Natural killer cell treated with Interleukin-12 subunit alpha and Interleukin-12 subunit beta and Interleukin-15 and Interleukin-18, amount 100 ng/mL, for 72 hours (primary cell): ENCODE results near the gene TPD52L1. TPM values are rescaled to one million over a fixed set of nuclear protein-coding genes. Genes with fewer than 3 reads are reported as not detected.
"Not testable (repeated sequence)": the region's sequence is repeated elsewhere in the genome, so short reads cannot be mapped to it uniquely, and the experiment has no call there.

Source experiments
- ATAC-seq, 2 donors: fragments of 150-1000 bp; cut with Tn5 transposase in 1 of 2; sonication (Bioruptor Pico), chemical (Tn5 transposase) in 1 of 2; 2 replicates each; pipeline ENCODE4 v1.10.0; 2021
- DNase-seq: peaks from one replicate; pipeline ENCODE4 v3.0.0; 2022; ENCODE audit warnings: low spot score
- H3K27ac Mint-ChIP-seq, 2 donors: 1 replicate in 1 of 2; 2 replicates in 1 of 2; pipeline ENCODE4 v1.8.0; 2022; ENCODE audit warnings: mixed read lengths in 2 of 2, mild to moderate bottlenecking in 1 of 2, moderate library complexity in 1 of 2
- H3K27me3 Mint-ChIP-seq, 2 donors: 1 replicate in 1 of 2; 2 replicates in 1 of 2; pipeline ENCODE4 v1.8.0; 2022; ENCODE audit warnings: mixed read lengths in 2 of 2
- H3K36me3 Mint-ChIP-seq: one replicate; pipeline ENCODE4 v1.8.0; 2022; ENCODE audit warnings: mixed read lengths
- H3K4me1 Mint-ChIP-seq, 2 donors: 1 replicate in 1 of 2; 2 replicates in 1 of 2; pipeline ENCODE4 v1.8.0; 2022; ENCODE audit warnings: low read depth in 2 of 2, mixed read lengths in 2 of 2, mild to moderate bottlenecking in 1 of 2
- H3K4me3 Mint-ChIP-seq: one replicate; pipeline ENCODE4 v1.8.0; 2022; ENCODE audit warnings: mixed read lengths
- H3K9me3 Mint-ChIP-seq: 2 replicates; pipeline ENCODE4 v1.8.0; 2022; ENCODE audit warnings: mixed read lengths
- total RNA-seq, 2 donors: library from RNA; stranded (reverse); gene quantifications; one replicate each; pipeline ENCODE4 v1.2.3, GENCODE V29; 2022

TPD52L1 gene
- total RNA-seq, 2 donors from 2014 or later, result not detected

GRCh38 chr6:125123051-125123450, 30.5 kb upstream of the TPD52L1 start:
- no peaks in the 10 kb centered on the region for H3K9me3 Mint-ChIP-seq
- ATAC-seq (no peak), DNase-seq (no peak)
- H3K36me3 Mint-ChIP-seq, result no peaks in the 10 kb centered on the region
- H3K27ac Mint-ChIP-seq, result no peak overlapping the region
- H3K27me3 Mint-ChIP-seq, result peaks cover 0 to 24% of the 10 kb centered on the region in 2 donors
- H3K4me3 Mint-ChIP-seq, result no peak overlapping the region
- no peaks in the 10 kb centered on the region for H3K4me1 Mint-ChIP-seq

GRCh38 chr6:125123468-125124048, 30.0 kb upstream of the TPD52L1 start:
- DNase-seq, result no peak
- H3K36me3 Mint-ChIP-seq, result no peaks in the 10 kb centered on the region
- H3K27ac Mint-ChIP-seq, result no peak overlapping the region
- H3K9me3 Mint-ChIP-seq, result no peaks in the 10 kb centered on the region
- no peak for ATAC-seq
- H3K4me3 Mint-ChIP-seq, result no peak overlapping the region
- H3K4me1 Mint-ChIP-seq, result no peaks in the 10 kb centered on the region
- peaks cover 0 to 24% of the 10 kb centered on the region in 2 donors for H3K27me3 Mint-ChIP-seq

- no peak for DNase-seq
- Mint-ChIP-seq H3K4me3 (no peak overlapping the region), H3K9me3 (no peaks in the 10 kb centered on the region), H3K4me1 (no peaks in the 10 kb centered on the region), H3K27ac (no peak overlapping the region), H3K27me3 (peaks cover under 1 to 27% of the 10 kb centered on the region in 2 donors), H3K36me3 (no peaks in the 10 kb centered on the region)
- ATAC-seq, result no peak
Observed at GRCh38 chr6:125124049-125124669, 29.4 kb upstream of the TPD52L1 start.

GRCh38 chr6:125125856-125126255, 27.7 kb upstream of the TPD52L1 start:
- H3K4me3 Mint-ChIP-seq, H3K9me3 Mint-ChIP-seq, H3K4me1 Mint-ChIP-seq, DNase-seq, ATAC-seq, H3K27ac Mint-ChIP-seq, H3K36me3 Mint-ChIP-seq: not testable (repeated sequence)
- peaks cover 6 to 40% of the 10 kb centered on the region in 2 donors for H3K27me3 Mint-ChIP-seq

GRCh38 chr6:125129354-125129753, 24.2 kb upstream of the TPD52L1 start:
- H3K4me1 Mint-ChIP-seq, result no peaks in the 10 kb centered on the region
- no peaks in the 10 kb centered on the region for H3K9me3 Mint-ChIP-seq
- no peak for DNase-seq
- ATAC-seq, result no peak
- no peaks in the 10 kb centered on the region for H3K36me3 Mint-ChIP-seq
- no peak overlapping the region for H3K27ac Mint-ChIP-seq
- no peak overlapping the region for H3K4me3 Mint-ChIP-seq
- H3K27me3 Mint-ChIP-seq, result peaks cover 9 to 27% of the 10 kb centered on the region in 2 donors

- DNase-seq (no peak), ATAC-seq (no peak)
- no peaks in the 10 kb centered on the region for H3K9me3 Mint-ChIP-seq
- H3K27me3 Mint-ChIP-seq, result peaks cover 18 to 34% of the 10 kb centered on the region in 2 donors
- H3K4me3 Mint-ChIP-seq, result no peak overlapping the region
- H3K4me1 Mint-ChIP-seq, result no peaks in the 10 kb centered on the region
- H3K27ac Mint-ChIP-seq, result no peak overlapping the region
- H3K36me3 Mint-ChIP-seq, result no peaks in the 10 kb centered on the region
Observed at GRCh38 chr6:125132058-125132457, 21.5 kb upstream of the TPD52L1 start.

- Mint-ChIP-seq H3K4me3 (no peak overlapping the region), H3K27ac (no peak overlapping the region), H3K36me3 (no peaks in the 10 kb centered on the region), H3K4me1 (no peaks in the 10 kb centered on the region), H3K27me3 (peaks cover 13 to 15% of the 10 kb centered on the region in 2 donors), H3K9me3 (no peaks in the 10 kb centered on the region)
- ATAC-seq, result no peak
- no peak for DNase-seq
Observed at GRCh38 chr6:125136378-125136777, 17.2 kb upstream of the TPD52L1 start.

- DNase-seq, result no peak
- H3K27ac Mint-ChIP-seq, result no peak overlapping the region
- no peak for ATAC-seq
- H3K4me1 Mint-ChIP-seq, result no peaks in the 10 kb centered on the region
- no peak overlapping the region for H3K4me3 Mint-ChIP-seq
- no peaks in the 10 kb centered on the region for H3K36me3 Mint-ChIP-seq
- H3K27me3 Mint-ChIP-seq, result peaks cover 14 to 18% of the 10 kb centered on the region in 2 donors
- no peaks in the 10 kb centered on the region for H3K9me3 Mint-ChIP-seq
Observed at GRCh38 chr6:125138083-125138482, 15.5 kb upstream of the TPD52L1 start.

GRCh38 chr6:125140808-125141207, 12.8 kb upstream of the TPD52L1 start:
- DNase-seq (no peak), ATAC-seq (no peak)
- Mint-ChIP-seq H3K4me3 (no peak overlapping the region), H3K9me3 (no peaks in the 10 kb centered on the region), H3K27me3 (peaks cover 17 to 22% of the 10 kb centered on the region in 2 donors), H3K27ac (no peak overlapping the region), H3K4me1 (no peaks in the 10 kb centered on the region), H3K36me3 (no peaks in the 10 kb centered on the region)

GRCh38 chr6:125142618-125143017, 11.0 kb upstream of the TPD52L1 start:
- peaks cover 21 to 25% of the 10 kb centered on the region in 2 donors for H3K27me3 Mint-ChIP-seq
- H3K27ac Mint-ChIP-seq, result no peak overlapping the region
- H3K9me3 Mint-ChIP-seq, result no peaks in the 10 kb centered on the region
- DNase-seq (no peak), ATAC-seq (no peak)
- H3K36me3 Mint-ChIP-seq, result no peaks in the 10 kb centered on the region
- no peaks in the 10 kb centered on the region for H3K4me1 Mint-ChIP-seq
- H3K4me3 Mint-ChIP-seq, result no peak overlapping the region

GRCh38 chr6:125144822-125145221, 8.8 kb upstream of the TPD52L1 start:
- DNase-seq (no peak), ATAC-seq (no peak)
- Mint-ChIP-seq H3K9me3 (no peaks in the 10 kb centered on the region), H3K4me1 (no peaks in the 10 kb centered on the region), H3K27ac (no peak overlapping the region), H3K36me3 (no peaks in the 10 kb centered on the region), H3K4me3 (no peak overlapping the region), H3K27me3 (peaks cover 23 to 34% of the 10 kb centered on the region in 2 donors)

GRCh38 chr6:125149256-125150144, 4.1 kb upstream of the TPD52L1 start:
- no peaks in the 10 kb centered on the region for H3K9me3 Mint-ChIP-seq
- H3K4me1 Mint-ChIP-seq, result no peaks in the 10 kb centered on the region
- DNase-seq (no peak), ATAC-seq (no peak)
- H3K4me3 Mint-ChIP-seq, result no peak overlapping the region
- no peaks in the 10 kb centered on the region for H3K36me3 Mint-ChIP-seq
- H3K27ac Mint-ChIP-seq, result no peak overlapping the region
- H3K27me3 Mint-ChIP-seq, result peaks cover 25 to 38% of the 10 kb centered on the region in 2 donors

GRCh38 chr6:125151700-125152099, 1.9 kb upstream of the TPD52L1 start:
- no peaks in the 10 kb centered on the region for H3K9me3 Mint-ChIP-seq

More at GRCh38 chr6:125151700-125152099, 1.9 kb upstream of the TPD52L1 start:
- Mint-ChIP-seq H3K27ac (no peak overlapping the region), H3K4me3 (no peak overlapping the region), H3K36me3 (no peaks in the 10 kb centered on the region), H3K27me3 (peaks cover 32 to 33% of the 10 kb centered on the region in 2 donors), H3K4me1 (no peaks in the 10 kb centered on the region)
- DNase-seq (no peak), ATAC-seq (no peak)
